H1 (cell line): ENCODE measurements around the gene CACNA1C. TPM values are rescaled to one million over a fixed set of nuclear protein-coding genes. Genes with fewer than 3 reads are reported as not detected.

Experiments
- CTCF ChIA-PET: fragments of 300-600 bp; sonication (Branson Sonifier 250); formaldehyde crosslinking; loops from one replicate; lab custom pipeline; 2021; ENCODE audit not compliant: partially characterized antibody; lab: Charles Lee
- POLR2A ChIA-PET: fragments of 300-600 bp; sonication (Branson Sonifier 250); formaldehyde crosslinking; loops from one replicate; lab custom pipeline; 2021; ENCODE audit warnings: inconsistent platforms; ENCODE audit not compliant: partially characterized antibody; lab: Charles Lee
- DNase-seq, 2 experiments: peaks; one replicate each; pipeline versions ENCODE4 v3.0.0 to v3.0.0-alpha.2; 2010 to 2022; ENCODE audit warnings: low spot score in 2 of 2, low read depth in 1 of 2, mixed read lengths in 1 of 2
- FAIRE-seq: peaks from 2 replicates; lab custom pipeline; 2011; peaks lifted over from hg19 to GRCh38; lab: Jason Lieb, UNC
- H2AFZ ChIP-seq: 2 replicates; pipeline ENCODE4 v1.8.1; 2012; ENCODE audit warnings: low read length, inconsistent platforms
- H2AK5ac ChIP-seq: 2 replicates; pipeline ENCODE4 v1.6.1; 2013; ENCODE audit warnings: low read depth, low read length
- H2BK120ac ChIP-seq: replicated peaks from 2 replicates; pipeline ENCODE3; 2013; ENCODE audit warnings: low read depth, low read length, inconsistent platforms
- H2BK12ac ChIP-seq: 2 replicates; pipeline ENCODE4 v1.6.1; 2013; ENCODE audit warnings: low read depth, low read length
- H2BK15ac ChIP-seq: 2 replicates; pipeline ENCODE4 v1.6.1; 2013; ENCODE audit warnings: low read length
- H2BK20ac ChIP-seq: 2 replicates; pipeline ENCODE4 v1.6.1; 2013; ENCODE audit warnings: low read length
- H2BK5ac ChIP-seq: 2 replicates; pipeline ENCODE4 v1.6.1; 2013; ENCODE audit warnings: low read depth, low read length
- H3K14ac ChIP-seq: 2 replicates; pipeline ENCODE4 v1.6.1; 2013; ENCODE audit warnings: inconsistent platforms; ENCODE audit not compliant: insufficient read length
- H3K18ac ChIP-seq: 2 replicates; pipeline ENCODE4 v1.6.1; 2013; ENCODE audit warnings: low read length; ENCODE audit errors: extremely low read depth
- H3K23ac ChIP-seq: 2 replicates; pipeline ENCODE4 v1.6.1; 2013; ENCODE audit warnings: inconsistent platforms; ENCODE audit not compliant: insufficient read length
- H3K23me2 ChIP-seq: 2 replicates; pipeline ENCODE4 v1.6.1; 2013; ENCODE audit warnings: low read depth, low read length
- H3K27ac ChIP-seq: 2 replicates; pipeline ENCODE4 v1.6.1; 2011; ENCODE audit warnings: low read depth, low read length, inconsistent platforms
- H3K27me3 ChIP-seq, 4 experiments: replicated peaks in 1 of 4; 1 replicate in 1 of 4; 2 replicates in 3 of 4; pipeline versions ENCODE4 v1.6.1 to v1.8.1; 2011 to 2013; ENCODE audit warnings: low read length in 3 of 4, mild to moderate bottlenecking in 3 of 4, inconsistent platforms in 2 of 4, mixed read lengths in 2 of 4, moderate library complexity in 1 of 4; ENCODE audit not compliant: control insufficient read depth in 3 of 4, insufficient read depth in 3 of 4; ENCODE audit errors: extremely low read depth in 1 of 4
- H3K36me3 ChIP-seq, 4 experiments: 2 replicates each; pipeline versions ENCODE4 v1.6.1 to v1.8.1; 2011 to 2013; ENCODE audit warnings: mild to moderate bottlenecking in 4 of 4, low read length in 3 of 4, moderate library complexity in 2 of 4, control low read depth in 1 of 4, inconsistent platforms in 1 of 4; ENCODE audit not compliant: insufficient read depth in 4 of 4, control insufficient read depth in 2 of 4
- H3K4ac ChIP-seq: replicated peaks from 2 replicates; pipeline ENCODE3; 2013; ENCODE audit warnings: low read length, low read depth, mixed read lengths, inconsistent platforms; ENCODE audit not compliant: insufficient read length
- H3K4me1 ChIP-seq, 4 experiments: replicated peaks in 1 of 4; 1 replicate in 1 of 4; 2 replicates in 3 of 4; pipeline versions ENCODE4 v1.6.1 to v1.8.1; 2011 to 2013; ENCODE audit warnings: low read length in 3 of 4, inconsistent platforms in 2 of 4, mixed read lengths in 1 of 4; ENCODE audit not compliant: insufficient read depth in 4 of 4, control insufficient read depth in 3 of 4
- H3K4me2 ChIP-seq, 2 experiments: 2 replicates each; pipeline versions ENCODE4 v1.6.1 to v1.8.1; 2011 to 2013; ENCODE audit warnings: low read depth in 2 of 2, low read length in 2 of 2, control low read depth in 1 of 2, inconsistent platforms in 1 of 2, mild to moderate bottlenecking in 1 of 2; ENCODE audit not compliant: insufficient read depth in 1 of 2
- H3K4me3 ChIP-seq, 4 experiments: fragments of 200-600, 300-600 bp in 1 of 4; sonication (generic), shearing (Covaris generic), sonication (Bioruptor Twin) in 1 of 4; 2 replicates each; pipeline versions ENCODE4 v1.5.1 to v1.8.1; 2011 to 2016; ENCODE audit warnings: low read length in 4 of 4, low read depth in 3 of 4, control low read depth in 2 of 4, inconsistent platforms in 2 of 4, mild to moderate bottlenecking in 2 of 4, mixed read lengths in 1 of 4, moderate library complexity in 1 of 4; ENCODE audit not compliant: insufficient read depth in 2 of 4; ENCODE audit errors: extremely low read depth in 1 of 4
- H3K56ac ChIP-seq: replicated peaks from 2 replicates; pipeline ENCODE3; 2013; ENCODE audit warnings: low read depth, mild to moderate bottlenecking, mixed read lengths, low read length, inconsistent platforms; ENCODE audit not compliant: insufficient read length
- H3K79me1 ChIP-seq: 2 replicates; pipeline ENCODE4 v1.6.1; 2013; ENCODE audit warnings: low read depth, low read length, control low read depth
- H3K79me2 ChIP-seq, 2 experiments: 2 replicates each; pipeline versions ENCODE4 v1.6.1 to v1.8.1; 2012 to 2013; ENCODE audit warnings: low read length in 2 of 2, mild to moderate bottlenecking in 2 of 2, inconsistent platforms in 1 of 2; ENCODE audit not compliant: insufficient read depth in 2 of 2, control insufficient read depth in 1 of 2
- H3K9ac ChIP-seq, 4 experiments: replicated peaks in 1 of 4; 1 replicate in 1 of 4; 2 replicates in 3 of 4; pipeline versions ENCODE4 v1.6.1 to v1.8.1; 2011 to 2013; ENCODE audit warnings: low read depth in 3 of 4, low read length in 3 of 4, control low read depth in 2 of 4, mild to moderate bottlenecking in 2 of 4, moderate library complexity in 2 of 4, inconsistent platforms in 1 of 4; ENCODE audit errors: extremely low read depth in 1 of 4
- H3K9me3 ChIP-seq, 2 experiments: 2 replicates each; pipeline versions ENCODE4 v1.6.1 to v1.8.1; 2012 to 2013; ENCODE audit warnings: mild to moderate bottlenecking in 2 of 2, moderate library complexity in 2 of 2, control low read depth in 1 of 2, inconsistent platforms in 1 of 2, low read depth in 1 of 2, low read length in 1 of 2, mixed read lengths in 1 of 2; ENCODE audit not compliant: insufficient read depth in 2 of 2
- H4K20me1 ChIP-seq, 2 experiments: replicated peaks in 1 of 2; 2 replicates each; pipeline versions ENCODE3 to v1.8.1; 2011 to 2013; ENCODE audit warnings: inconsistent platforms in 2 of 2, low read length in 2 of 2, mild to moderate bottlenecking in 1 of 2; ENCODE audit not compliant: insufficient read depth in 2 of 2, control insufficient read depth in 1 of 2
- H4K5ac ChIP-seq: 2 replicates; pipeline ENCODE4 v1.6.1; 2013; ENCODE audit warnings: low read length, low read depth, mixed read lengths, inconsistent platforms; ENCODE audit not compliant: insufficient read length
- H4K8ac ChIP-seq: 2 replicates; pipeline ENCODE4 v1.8.0; 2013; ENCODE audit warnings: mild to moderate bottlenecking, moderate library complexity, low read length, inconsistent platforms; ENCODE audit not compliant: insufficient read depth; ENCODE audit errors: extremely low read depth
- H4K91ac ChIP-seq: replicated peaks from 2 replicates; pipeline ENCODE3; 2013; ENCODE audit warnings: low read length, mixed read lengths, inconsistent platforms; ENCODE audit not compliant: insufficient read length
- BCL11A ChIP-seq, 2 experiments: IDR thresholded peaks; one replicate each; pipeline ENCODE4 v1.6.1; 2011; ENCODE audit warnings: low read depth in 2 of 2, low read length in 2 of 2, mild to moderate bottlenecking in 2 of 2
- E2F6 ChIP-seq: IDR thresholded peaks from 2 replicates; pipeline ENCODE4 v1.6.1; 2012; ENCODE audit warnings: inconsistent platforms
- FOSL1 ChIP-seq: IDR thresholded peaks from 2 replicates; pipeline ENCODE4 v1.6.1; 2011; ENCODE audit warnings: mild to moderate bottlenecking, low read depth, low read length, moderate library complexity; ENCODE audit not compliant: insufficient read depth
- JUND ChIP-seq: IDR thresholded peaks from 2 replicates; pipeline ENCODE4 v1.6.1; 2011; ENCODE audit warnings: mild to moderate bottlenecking, improper control_type of control experiment, low read length
- NANOG ChIP-seq: IDR thresholded peaks from 2 replicates; pipeline ENCODE4 v1.6.1; 2011; ENCODE audit warnings: low read length, low read depth, mild to moderate bottlenecking, inconsistent platforms; ENCODE audit not compliant: insufficient read depth, poor library complexity, severe bottlenecking
- RBBP5 ChIP-seq: IDR thresholded peaks from 2 replicates; pipeline ENCODE4 v1.7.1; 2012; ENCODE audit warnings: low read depth, mild to moderate bottlenecking, inconsistent platforms, low read length, moderate library complexity, borderline replicate concordance
- SAP30 ChIP-seq: fragments of 300-600 bp; sonication (generic); IDR thresholded peaks from 2 replicates; pipeline ENCODE4 v1.7.1; 2012; ENCODE audit warnings: low read length, moderate library complexity, mild to moderate bottlenecking, inconsistent platforms; ENCODE audit not compliant: insufficient read depth, insufficient replicate concordance
- SP1 ChIP-seq: IDR thresholded peaks from 2 replicates; pipeline ENCODE4 v1.6.1; 2011; ENCODE audit warnings: low read depth, low read length
- SRF ChIP-seq: IDR thresholded peaks from 2 replicates; pipeline ENCODE4 v1.6.1; 2011; ENCODE audit warnings: mild to moderate bottlenecking, low read depth, low read length, moderate library complexity
- SUZ12 ChIP-seq: fragments of 200-600 bp; sonication (generic); IDR thresholded peaks from 2 replicates; pipeline ENCODE4 v1.6.1; 2012; ENCODE audit warnings: mild to moderate bottlenecking, inconsistent platforms, low read length, moderate library complexity, mixed read lengths
- TCF12 ChIP-seq: IDR thresholded peaks from 2 replicates; pipeline ENCODE4 v1.6.1; 2011; ENCODE audit warnings: low read depth, mild to moderate bottlenecking, low read length
- YY1 ChIP-seq: IDR thresholded peaks from 2 replicates; pipeline ENCODE4 v1.6.1; 2011; ENCODE audit warnings: low read depth, mild to moderate bottlenecking, low read length
- WGBS, 2 experiments: shearing (Covaris generic) in 1 of 2; methylation state at CpG; one replicate each; pipeline versions ENCODE4 v1.1.6 to v1.1.7; 2013 to 2015; ENCODE audit warnings: low lambda C conversion rate in 2 of 2, mixed read lengths in 2 of 2, inconsistent platforms in 1 of 2, low coverage in 1 of 2, missing lambda C conversion rate in 1 of 2; ENCODE audit not compliant: insufficient replicate concordance in 2 of 2, insufficient coverage in 1 of 2, insufficient read length in 1 of 2; ENCODE audit errors: extremely low coverage in 1 of 2, missing lambda C conversion rate in 1 of 2; 5-methylcytosine and 5-hydroxymethylcytosine counted together
- polyA plus RNA-seq, 7 experiments: library from polyadenylated mRNA; depleted of rRNA in 3 of 7; stranded (reverse) in 5 of 7; unstranded in 2 of 7; fragments of >200 nt in 5 of 7; fragments of 200-250 nt in 2 of 7; gene quantifications; 1 replicate in 5 of 7; 2 replicates in 1 of 7; 4 replicates in 1 of 7; pipeline versions ENCODE4 v1.2.1 to v1.2.3, GENCODE V29; 2011 to 2013; ENCODE audit warnings: missing spikeins in 2 of 7, mixed read lengths in 2 of 7
- total RNA-seq: library from RNA; stranded (reverse); fragmentation: NEBNext Ultra II Directional; extraction: Animal tissue kit (Norgen Biotek cat#: 25700); gene quantifications from 2 replicates; pipeline ENCODE4 v1.2.1, GENCODE V29; 2021

Gene CACNA1C
- total and polyA plus RNA-seq, 2 of the 8 experiments (the other 6 are each of a cell fraction or from before 2014, with no cell fraction given), result 1.3 TPM

GRCh38 chr12:2172491-2173214 is 119.9 kb downstream of the CACNA1C start:
- Histone ChIP-seq H3K27ac (no peak overlapping the region), H3K4ac (no peak overlapping the region), H2BK12ac (no peak overlapping the region), H3K27me3 (no peaks in the 10 kb centered on the region; a peak in 1 of 7 replicates), H2BK15ac (no peak overlapping the region), H3K79me1 (no peaks in the 10 kb centered on the region), H3K4me2 (no peak overlapping the region), H4K20me1 (no peaks in the 10 kb centered on the region), H4K8ac (no peak overlapping the region), H2BK5ac (no peak overlapping the region), H3K18ac (no peak overlapping the region), H3K14ac (no peak overlapping the region), H3K9me3 (no peaks in the 10 kb centered on the region; a peak in 1 of 4 replicates), H3K23ac (no peak overlapping the region), H3K79me2 (no peaks in the 10 kb centered on the region), H3K56ac (no peak overlapping the region), H2AFZ (no peak overlapping the region), H3K4me3 (no peak overlapping the region), H3K23me2 (no peaks in the 10 kb centered on the region), H3K9ac (no peak overlapping the region), H2BK120ac (no peak overlapping the region), H3K36me3 (no peaks in the 10 kb centered on the region), H2AK5ac (no peak overlapping the region), H4K91ac (no peak overlapping the region), H3K4me1 (no peaks in the 10 kb centered on the region), H4K5ac (no peak overlapping the region), H2BK20ac (no peak overlapping the region)
- DNase-seq (no peak), FAIRE-seq (no peak)
- WGBS, 2 experiments, result 85% methylated on average over 12 of the region's 12 CpGs; no CpG with 5 or more reads in 1 of the 2 experiments
- POLR2A ChIA-PET, result interaction anchor here (1.2 kb wide), 1 partner anchor 14 kb away, joined by 3 read pairs; no protein-coding TSS in a partner anchor
- CTCF ChIA-PET, result interaction anchor here (0.6 to 2.8 kb wide), 4 partner anchors 11 to 115 kb away, joined by 3 to 7 read pairs (median 4); no protein-coding TSS in a partner anchor
- TF ChIP-seq RBBP5 (no peak), JUND (no peak), BCL11A (IDR thresholded peaks at IDR 0.05; ENCODE audit: low read depth in 2 of 2, low read length in 2 of 2) (no peak), SRF (no peak), E2F6 (no peak), SUZ12 (no peak), FOSL1 (no peak), TCF12 (no peak), YY1 (no peak), NANOG (no peak), SAP30 (no peak), SP1 (no peak)
